Mesenchymal stem cell (in vitro differentiated cells and primary cell): ENCODE measurements around the gene KIF6.

Experiments
- DNase-seq: peaks from one replicate; pipeline ENCODE4 v3.0.0-alpha.2; 2013
- H2AFZ ChIP-seq: one replicate; pipeline ENCODE4 v1.6.1; 2013; ENCODE audit warnings: low read depth, mild to moderate bottlenecking, control low read depth, inconsistent platforms, low read length, moderate library complexity
- H2AK5ac ChIP-seq: 2 replicates; pipeline ENCODE4 v1.6.1; 2013; ENCODE audit warnings: low read length, moderate library complexity, mild to moderate bottlenecking, inconsistent platforms; ENCODE audit not compliant: severe bottlenecking
- H2BK120ac ChIP-seq: one replicate; pipeline ENCODE4 v1.6.1; 2013; ENCODE audit warnings: low read depth, mild to moderate bottlenecking, inconsistent platforms, low read length, moderate library complexity
- H2BK12ac ChIP-seq, 2 experiments: one replicate each; pipeline ENCODE4 v1.6.1; 2013; ENCODE audit warnings: inconsistent platforms in 2 of 2, low read length in 2 of 2, mild to moderate bottlenecking in 2 of 2, moderate library complexity in 2 of 2, control low read depth in 1 of 2
- H2BK15ac ChIP-seq: one replicate; pipeline ENCODE4 v1.6.1; 2013; ENCODE audit warnings: mild to moderate bottlenecking, low read depth, inconsistent platforms; ENCODE audit not compliant: poor library complexity, severe bottlenecking
- H2BK5ac ChIP-seq: 2 replicates; pipeline ENCODE4 v1.6.1; 2013; ENCODE audit warnings: low read depth, mild to moderate bottlenecking, low read length, control low read depth, inconsistent platforms; ENCODE audit not compliant: poor library complexity, severe bottlenecking
- H3K14ac ChIP-seq, 2 experiments: one replicate each; pipeline ENCODE4 v1.6.1; 2013; ENCODE audit warnings: inconsistent platforms in 2 of 2, low read length in 2 of 2, control low read depth in 1 of 2, mild to moderate bottlenecking in 1 of 2, moderate library complexity in 1 of 2
- H3K18ac ChIP-seq, 2 experiments: one replicate each; pipeline ENCODE4 v1.6.1; 2013; ENCODE audit warnings: inconsistent platforms in 2 of 2, low read length in 2 of 2, control low read depth in 1 of 2, low read depth in 1 of 2, mild to moderate bottlenecking in 1 of 2
- H3K23ac ChIP-seq, 2 experiments: one replicate each; pipeline ENCODE4 v1.6.1; 2013; ENCODE audit warnings: inconsistent platforms in 2 of 2, low read length in 2 of 2, mild to moderate bottlenecking in 2 of 2, moderate library complexity in 2 of 2, control low read depth in 1 of 2
- H3K27ac ChIP-seq: 2 replicates; pipeline ENCODE4 v1.5.1; 2013; ENCODE audit warnings: mild to moderate bottlenecking, moderate library complexity, low read length, control low read depth, inconsistent platforms; ENCODE audit not compliant: poor library complexity, severe bottlenecking
- H3K27me3 ChIP-seq, 2 experiments: 2 replicates each; pipeline versions ENCODE4 v1.6.1 to v1.7.0; 2013; ENCODE audit warnings: low read length in 2 of 2, mild to moderate bottlenecking in 2 of 2, moderate library complexity in 2 of 2, control low read depth in 1 of 2, inconsistent platforms in 1 of 2; ENCODE audit not compliant: control insufficient read depth in 1 of 2, insufficient read depth in 1 of 2
- H3K36me3 ChIP-seq, 2 experiments: 2 replicates each; pipeline versions ENCODE4 v1.6.1 to v1.7.0; 2013; ENCODE audit warnings: low read length in 2 of 2, control low read depth in 1 of 2, inconsistent platforms in 1 of 2, low read depth in 1 of 2, mild to moderate bottlenecking in 1 of 2; ENCODE audit not compliant: insufficient read depth in 2 of 2, control insufficient read depth in 1 of 2
- H3K4ac ChIP-seq, 2 experiments: one replicate each; pipeline ENCODE4 v1.6.1; 2013; ENCODE audit warnings: inconsistent platforms in 2 of 2, low read length in 2 of 2, mild to moderate bottlenecking in 2 of 2, moderate library complexity in 2 of 2, control low read depth in 1 of 2, low read depth in 1 of 2
- H3K4me1 ChIP-seq: 2 replicates; pipeline ENCODE4 v1.6.1; 2013; ENCODE audit warnings: low read depth, low read length, control low read depth; ENCODE audit not compliant: control insufficient read depth, insufficient read depth
- H3K4me2 ChIP-seq: 2 replicates; pipeline ENCODE4 v1.6.1; 2013; ENCODE audit warnings: low read length, mild to moderate bottlenecking, inconsistent platforms; ENCODE audit not compliant: poor library complexity, severe bottlenecking
- H3K4me3 ChIP-seq, 2 experiments: 2 replicates each; pipeline versions ENCODE4 v1.5.1 to v1.7.0; 2013; ENCODE audit warnings: low read length in 2 of 2, mild to moderate bottlenecking in 2 of 2, control low read depth in 1 of 2, low read depth in 1 of 2; ENCODE audit not compliant: insufficient read depth in 1 of 2
- H3K79me1 ChIP-seq: replicated peaks from 2 replicates; pipeline ENCODE4 v1.6.1; 2013; ENCODE audit warnings: mild to moderate bottlenecking, control low read depth, low read length, inconsistent platforms; ENCODE audit not compliant: poor library complexity, severe bottlenecking
- H3K9ac ChIP-seq: 2 replicates; pipeline ENCODE4 v1.7.0; 2013; ENCODE audit warnings: mild to moderate bottlenecking, low read length, moderate library complexity
- H3K9me3 ChIP-seq: 2 replicates; pipeline ENCODE4 v1.7.0; 2013; ENCODE audit warnings: mild to moderate bottlenecking, low read length; ENCODE audit not compliant: control insufficient read depth
- H4K8ac ChIP-seq: one replicate; pipeline ENCODE4 v1.6.1; 2013; ENCODE audit warnings: inconsistent platforms, mild to moderate bottlenecking, low read length, moderate library complexity
- H4K91ac ChIP-seq: one replicate; pipeline ENCODE4 v1.6.1; 2013; ENCODE audit warnings: mild to moderate bottlenecking, low read length, inconsistent platforms
- WGBS: methylation state at CpG from one replicate; pipeline ENCODE4 v1.1.7; 2013; ENCODE audit warnings: mixed read lengths; 5-methylcytosine and 5-hydroxymethylcytosine counted together

KIF6 gene

GRCh38 chr6:39517756-39518155 is 207.5 kb downstream of the KIF6 start:
- Histone ChIP-seq H3K4me3 (no peak overlapping the region), H2BK120ac (no peak overlapping the region), H2AFZ (no peak overlapping the region), H3K27me3 (no peaks in the 10 kb centered on the region), H4K91ac (no peak overlapping the region), H3K4me2 (no peak overlapping the region), H2AK5ac (no peak overlapping the region), H3K14ac (no peak overlapping the region), H3K4ac (no peak overlapping the region), H2BK12ac (peak overlapping the region in 1 of 2 experiments; percentile 75), H3K79me1 (no peaks in the 10 kb centered on the region), H4K8ac (no peak overlapping the region), H3K36me3 (no peaks in the 10 kb centered on the region), H3K4me1 (no peaks in the 10 kb centered on the region), H3K27ac (peak overlapping the region; percentile 70), H2BK15ac (no peak overlapping the region), H3K23ac (no peak overlapping the region), H3K18ac (no peak overlapping the region), H2BK5ac (no peak overlapping the region), H3K9me3 (no peaks in the 10 kb centered on the region), H3K9ac (no peak overlapping the region)
- WGBS = 0% methylated on average over 1 of the region's 1 CpG
- DNase-seq = peak; percentile 74

DNA sequence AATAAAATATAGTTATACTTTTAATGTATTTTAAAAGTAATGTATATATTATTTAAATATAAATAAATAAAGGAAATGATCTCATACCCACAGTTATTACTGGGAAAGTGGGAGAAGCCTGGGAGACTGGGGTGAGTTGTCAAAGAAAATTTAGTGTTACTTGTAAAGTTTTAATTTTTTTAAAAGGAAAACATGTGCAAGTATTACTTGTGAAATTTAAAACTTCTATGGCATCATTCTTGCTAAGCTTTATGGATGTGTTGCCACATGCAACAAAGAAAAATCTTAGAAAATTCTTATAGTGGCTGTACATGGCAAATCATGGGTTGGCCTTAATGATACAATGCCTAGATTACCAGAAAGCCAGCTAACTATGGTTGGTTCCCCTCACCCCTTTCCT is 208.7 kb downstream of the KIF6 start:
- peak overlapping the region; percentile 64 for H2BK120ac ChIP-seq
- H2AK5ac ChIP-seq = peak overlapping the region; percentile 63
- no peak overlapping the region for H3K4me2 ChIP-seq
- H4K8ac ChIP-seq = peak overlapping the region; percentile 77
- H3K14ac ChIP-seq = peak overlapping the region in 1 of 2 experiments; percentile 12
- H2BK5ac ChIP-seq = no peak overlapping the region
- peak overlapping the region in 1 of 2 experiments; percentile 91 for H3K18ac ChIP-seq
- H3K4me3 ChIP-seq = no peak overlapping the region
- H4K91ac ChIP-seq = no peak overlapping the region
- H3K9ac ChIP-seq = no peak overlapping the region
- H3K4me1 ChIP-seq = no peaks in the 10 kb centered on the region
- peak overlapping the region in 1 of 2 experiments; percentile 4 for H2BK12ac ChIP-seq
- no peaks in the 10 kb centered on the region for H3K79me1 ChIP-seq
- H3K27ac ChIP-seq = no peak overlapping the region
- H3K23ac ChIP-seq = no peak overlapping the region
- no peaks in the 10 kb centered on the region for H3K27me3 ChIP-seq
- H3K4ac ChIP-seq = peak overlapping the region in 1 of 2 experiments; percentile 3
- H2AFZ ChIP-seq = no peak overlapping the region
- peak; percentile 21 for DNase-seq
- H2BK15ac ChIP-seq = no peak overlapping the region
- no peaks in the 10 kb centered on the region for H3K36me3 ChIP-seq
- no peaks in the 10 kb centered on the region for H3K9me3 ChIP-seq

- Histone ChIP-seq H3K79me1 (no peaks in the 10 kb centered on the region), H3K4me1 (no peaks in the 10 kb centered on the region), H3K18ac (peak overlapping the region in 1 of 2 experiments; percentile 78), H4K8ac (peak overlapping the region; percentile 7), H2BK12ac (peak overlapping the region in 1 of 2 experiments; percentile 71), H2AK5ac (no peak overlapping the region), H2BK5ac (no peak overlapping the region), H2BK15ac (peak overlapping the region; percentile 89), H4K91ac (no peak overlapping the region), H3K4me3 (no peak overlapping the region), H3K4me2 (no peak overlapping the region), H2BK120ac (no peak overlapping the region), H2AFZ (no peak overlapping the region), H3K36me3 (no peaks in the 10 kb centered on the region), H3K9ac (no peak overlapping the region), H3K9me3 (no peaks in the 10 kb centered on the region), H3K23ac (no peak overlapping the region), H3K27me3 (no peaks in the 10 kb centered on the region), H3K4ac (no peak overlapping the region), H3K27ac (no peak overlapping the region), H3K14ac (no peak overlapping the region)
- DNase-seq = no peak
- 90% methylated on average over 2 of the region's 4 CpGs for WGBS
These were observed 209.7 kb downstream of the KIF6 start for GRCh38 chr6:39515471-39515870.

DNA sequence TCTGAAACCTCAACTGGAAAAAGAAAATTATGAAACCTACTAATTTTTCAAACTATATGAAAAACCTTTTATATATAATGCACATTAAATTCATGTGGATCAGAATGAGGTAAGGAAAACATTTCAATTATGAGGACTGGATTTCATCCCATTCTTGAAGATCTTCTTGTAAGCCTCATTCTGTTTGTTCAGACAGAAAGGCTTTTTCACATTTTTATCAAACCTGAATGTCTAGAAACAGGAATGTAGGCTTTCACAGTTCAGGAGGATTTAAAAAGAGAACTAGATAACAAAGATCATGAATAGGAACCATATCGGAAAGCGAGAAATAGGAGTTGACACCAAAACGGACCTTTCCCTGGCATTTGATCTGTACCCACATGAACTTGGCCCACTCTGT is 210.2 kb downstream of the KIF6 start:
- Histone ChIP-seq H2AK5ac (no peak overlapping the region), H2BK12ac (peak overlapping the region in 1 of 2 experiments; percentile 71), H3K27ac (no peak overlapping the region), H3K18ac (peak overlapping the region in 1 of 2 experiments; percentile 78), H3K14ac (no peak overlapping the region), H2BK120ac (no peak overlapping the region), H3K4me2 (no peak overlapping the region), H3K23ac (no peak overlapping the region), H2BK15ac (peak overlapping the region; percentile 89), H4K8ac (peak overlapping the region; percentile 7), H3K4me1 (no peaks in the 10 kb centered on the region), H3K9ac (no peak overlapping the region), H4K91ac (no peak overlapping the region), H2AFZ (no peak overlapping the region), H3K27me3 (no peaks in the 10 kb centered on the region), H3K9me3 (no peaks in the 10 kb centered on the region), H3K36me3 (no peaks in the 10 kb centered on the region), H3K79me1 (no peaks in the 10 kb centered on the region), H3K4me3 (no peak overlapping the region), H2BK5ac (no peak overlapping the region), H3K4ac (peak overlapping the region in 1 of 2 experiments; percentile 13)
- 96% methylated on average over 3 of the region's 3 CpGs for WGBS
- DNase-seq = no peak
